Mucosa of descending colon (tissue), 3 donors: ENCODE results near the gene APBB2. TPM values are rescaled to one million over a fixed set of nuclear protein-coding genes. Genes with fewer than 3 reads are reported as not detected.

ENCODE experiments used
- ATAC-seq: fragments of 200-7000 bp; cut with Tn5 transposase; one replicate; pipeline ENCODE4 v1.9.1; 2020; ENCODE audit warnings: mild to moderate bottlenecking, moderate library complexity
- DNase-seq, 3 donors: peaks; one replicate each; pipeline ENCODE4 v3.0.0-alpha.2; 2020
- H3K36me3 ChIP-seq: fragments of 200-600 bp; one replicate; pipeline ENCODE4 v1.8.0; 2021; ENCODE audit warnings: low read depth, mild to moderate bottlenecking
- H3K4me1 ChIP-seq: fragments of 200-600 bp; one replicate; pipeline ENCODE4 v1.8.0; 2021; ENCODE audit warnings: low read depth, mild to moderate bottlenecking
- H3K4me3 ChIP-seq: fragments of 200-600 bp; one replicate; pipeline ENCODE4 v1.8.0; 2021; ENCODE audit warnings: mild to moderate bottlenecking
- H3K9me3 ChIP-seq: fragments of 200-600 bp; one replicate; pipeline ENCODE4 v1.8.0; 2021; ENCODE audit warnings: mild to moderate bottlenecking
- CTCF ChIP-seq: fragments of 200-600 bp; IDR thresholded peaks from one replicate; pipeline ENCODE4 v1.8.0; 2022; ENCODE audit warnings: antibody characterized with exemption, mild to moderate bottlenecking
- intact Hi-C, 2 donors: fragments of 100-400 bp; cut with DNase I in 1 of 2; cut with micrococcal nuclease in 1 of 2; formaldehyde crosslinking; loops; one replicate each; pipeline versions ENCODE4 v1.11.0 to v1.11.1; 2022; cut with DNase I, micrococcal nuclease
- total RNA-seq, 3 donors: library from RNA; stranded (reverse); fragmentation: NEBNext Ultra II Directional in 2 of 3; extraction: Animal tissue kit (Norgen Biotek cat#: 25700) in 2 of 3; gene quantifications; one replicate each; pipeline versions ENCODE4 v1.2.1 to v1.2.4, GENCODE V29; 2021 to 2023
- donor health status: DM: no; HTN: no; CAD: no; lungs with moderate emphysema.
- donor health status: DM: no; HTN: no; CAD: no.
- donor health status: DM: no; HTN: yes; CAD: no.

The APBB2 gene
- total RNA-seq, 3 donors from 2014 or later: 26.3 to 68.3 (median 29.6) TPM

- ATAC-seq (peak; percentile 88), DNase-seq (peak; percentile 36 to 68 (median 53))
- peaks cover 15% of the 10 kb centered on the region for H3K4me1 ChIP-seq
- no peaks in the 10 kb centered on the region for H3K9me3 ChIP-seq
- H3K36me3 ChIP-seq: no peaks in the 10 kb centered on the region
- H3K4me3 ChIP-seq: no peak overlapping the region
- TF ChIP-seq CTCF: no peak
- intact Hi-C loops: no loop called here
Observed at GRCh38 chr4:41257257-41257901, 43.0 kb upstream of the APBB2 start.

- no peak for TF ChIP-seq CTCF
- Histone ChIP-seq H3K9me3 (no peaks in the 10 kb centered on the region), H3K4me1 (peaks cover 15% of the 10 kb centered on the region), H3K4me3 (no peak within 1 kb of the TSS), H3K36me3 (no peaks in the 10 kb centered on the region)
- peak in 2 of 3 donors; percentile 31 to 51 for DNase-seq
- ATAC-seq: peak; percentile 57
- intact Hi-C loops: no loop called here
Observed at GRCh38 chr4:41256740-41257256, 42.5 kb upstream of the APBB2 start, which contains the start of gene UCHL1. UCHL1 (plus strand) TSS chr4:41256928; CDS start chr4:41256977, 49 bp downstream.

GRCh38 chr4:41256131-41256739 is 41.9 kb upstream of the APBB2 start:
- peaks cover 15% of the 10 kb centered on the region for H3K4me1 ChIP-seq
- ATAC-seq: no peak
- H3K9me3 ChIP-seq: no peaks in the 10 kb centered on the region
- no peaks in the 10 kb centered on the region for H3K36me3 ChIP-seq
- no peak for DNase-seq
- intact Hi-C loops: no loop called here
- TF ChIP-seq CTCF: no peak
- H3K4me3 ChIP-seq: no peak overlapping the region

- no peak for ATAC-seq
- intact Hi-C loops: no loop called here
- Histone ChIP-seq H3K4me1 (no peaks in the 10 kb centered on the region), H3K9me3 (no peaks in the 10 kb centered on the region), H3K4me3 (no peak overlapping the region), H3K36me3 (no peaks in the 10 kb centered on the region)
- TF ChIP-seq CTCF: no peak
- DNase-seq: no peak
Observed at GRCh38 chr4:41245983-41246382, 31.6 kb upstream of the APBB2 start.

- ATAC-seq: no peak
Observed at GRCh38 chr4:41241919-41242318, 27.6 kb upstream of the APBB2 start.

More at GRCh38 chr4:41241919-41242318, 27.6 kb upstream of the APBB2 start:
- H3K9me3 ChIP-seq: no peaks in the 10 kb centered on the region
- H3K4me1 ChIP-seq: no peaks in the 10 kb centered on the region
- no peak for TF ChIP-seq CTCF
- no peak for DNase-seq
- no peak overlapping the region for H3K4me3 ChIP-seq
- H3K36me3 ChIP-seq: no peaks in the 10 kb centered on the region
- intact Hi-C loops: no loop called here
